Measurements from ENCODE around the gene CDK15.

Gene CDK15

GRCh38 chr2:201909348-201909747, 103.0 kb downstream of the CDK15 start:
- CTCF ChIA-PET: interaction anchor here (0.8 to 1.0 kb wide), 2 partner anchors 8 to 21 kb away, joined by 3 read pairs; no protein-coding TSS in a partner anchor
- Histone ChIP-seq H3K27ac (ENCODE audit: extremely low read depth, low read depth, low read length) (no peak overlapping the region), H3K9me3 (ENCODE audit: control insufficient read depth, insufficient read depth, low read depth, low read length) (no peaks in the 10 kb centered on the region), H3K4me3 (ENCODE audit: low read depth, low read length) (no peak overlapping the region), H3K36me3 (ENCODE audit: control insufficient read depth in 2 of 2, insufficient read depth in 1 of 2, low read length in 2 of 2) (no peaks in the 10 kb centered on the region), H3K4me1 (ENCODE audit: control insufficient read depth, insufficient read depth, low read length) (peaks cover 7% of the 10 kb centered on the region)
- POLR2A ChIA-PET: no interaction called here
- TF ChIP-seq, protein P1, sequence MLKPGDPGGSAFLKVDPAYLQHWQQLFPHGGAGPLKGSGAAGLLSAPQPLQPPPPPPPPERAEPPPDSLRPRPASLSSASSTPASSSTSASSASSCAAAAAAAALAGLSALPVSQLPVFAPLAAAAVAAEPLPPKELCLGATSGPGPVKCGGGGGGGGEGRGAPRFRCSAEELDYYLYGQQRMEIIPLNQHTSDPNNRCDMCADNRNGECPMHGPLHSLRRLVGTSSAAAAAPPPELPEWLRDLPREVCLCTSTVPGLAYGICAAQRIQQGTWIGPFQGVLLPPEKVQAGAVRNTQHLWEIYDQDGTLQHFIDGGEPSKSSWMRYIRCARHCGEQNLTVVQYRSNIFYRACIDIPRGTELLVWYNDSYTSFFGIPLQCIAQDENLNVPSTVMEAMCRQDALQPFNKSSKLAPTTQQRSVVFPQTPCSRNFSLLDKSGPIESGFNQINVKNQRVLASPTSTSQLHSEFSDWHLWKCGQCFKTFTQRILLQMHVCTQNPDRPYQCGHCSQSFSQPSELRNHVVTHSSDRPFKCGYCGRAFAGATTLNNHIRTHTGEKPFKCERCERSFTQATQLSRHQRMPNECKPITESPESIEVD (tag by site-specific recombination; IDR thresholded peaks at IDR 0.05): no peak
- peak; percentile 64 for TF ChIP-seq ATF2 (tag by site-specific recombination; IDR thresholded peaks at IDR 0.05; ENCODE audit: low read depth)

DNA sequence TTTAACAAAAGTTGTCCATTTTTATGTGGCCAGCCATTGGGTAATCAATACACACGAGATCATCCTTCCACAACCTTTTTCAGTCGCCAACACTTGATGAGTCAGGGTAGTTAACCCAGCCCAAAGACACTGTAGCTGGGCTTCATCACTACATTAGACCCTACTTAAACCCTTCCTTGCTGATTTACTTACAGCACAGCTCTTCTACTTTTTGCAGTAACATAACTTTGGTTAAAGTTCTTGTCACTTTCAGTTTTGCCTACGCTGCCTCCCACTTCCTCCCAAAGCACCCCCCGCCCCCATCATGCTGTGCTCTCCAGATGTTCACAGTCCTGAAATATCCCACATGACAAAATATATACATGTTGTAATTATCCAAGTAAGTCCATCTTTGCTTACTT, 103.6 kb downstream of the CDK15 start:
- ChIA-PET CTCF (interaction anchor here (1.0 kb wide), 1 partner anchor 21 kb away, joined by 3 read pairs; no protein-coding TSS in a partner anchor), POLR2A (no interaction called here)
- Histone ChIP-seq H3K36me3 (ENCODE audit: control insufficient read depth in 2 of 2, insufficient read depth in 1 of 2, low read length in 2 of 2) (no peaks in the 10 kb centered on the region), H3K4me3 (ENCODE audit: low read depth, low read length) (no peak overlapping the region), H3K9me3 (ENCODE audit: control insufficient read depth, insufficient read depth, low read depth, low read length) (no peaks in the 10 kb centered on the region), H3K4me1 (ENCODE audit: control insufficient read depth, insufficient read depth, low read length) (peaks cover 7% of the 10 kb centered on the region), H3K27ac (ENCODE audit: extremely low read depth, low read depth, low read length) (no peak overlapping the region)
- TF ChIP-seq ZNF449 (tag by site-specific recombination; IDR thresholded peaks at IDR 0.05): peak; percentile 40; the same call in 1 of the 2 replicates
- TF ChIP-seq EGR2 (tag by site-specific recombination; IDR thresholded peaks at IDR 0.05; ENCODE audit: low read depth): 0 out of 2 replicates have a peak, but pooled peaks have one; percentile 56
- TF ChIP-seq GLIS1 (tag by site-specific recombination; IDR thresholded peaks at IDR 0.05): no peak
- peak; percentile 75 for TF ChIP-seq FEZF1 (tag by site-specific recombination; IDR thresholded peaks at IDR 0.05)
- TF ChIP-seq, protein P2, sequence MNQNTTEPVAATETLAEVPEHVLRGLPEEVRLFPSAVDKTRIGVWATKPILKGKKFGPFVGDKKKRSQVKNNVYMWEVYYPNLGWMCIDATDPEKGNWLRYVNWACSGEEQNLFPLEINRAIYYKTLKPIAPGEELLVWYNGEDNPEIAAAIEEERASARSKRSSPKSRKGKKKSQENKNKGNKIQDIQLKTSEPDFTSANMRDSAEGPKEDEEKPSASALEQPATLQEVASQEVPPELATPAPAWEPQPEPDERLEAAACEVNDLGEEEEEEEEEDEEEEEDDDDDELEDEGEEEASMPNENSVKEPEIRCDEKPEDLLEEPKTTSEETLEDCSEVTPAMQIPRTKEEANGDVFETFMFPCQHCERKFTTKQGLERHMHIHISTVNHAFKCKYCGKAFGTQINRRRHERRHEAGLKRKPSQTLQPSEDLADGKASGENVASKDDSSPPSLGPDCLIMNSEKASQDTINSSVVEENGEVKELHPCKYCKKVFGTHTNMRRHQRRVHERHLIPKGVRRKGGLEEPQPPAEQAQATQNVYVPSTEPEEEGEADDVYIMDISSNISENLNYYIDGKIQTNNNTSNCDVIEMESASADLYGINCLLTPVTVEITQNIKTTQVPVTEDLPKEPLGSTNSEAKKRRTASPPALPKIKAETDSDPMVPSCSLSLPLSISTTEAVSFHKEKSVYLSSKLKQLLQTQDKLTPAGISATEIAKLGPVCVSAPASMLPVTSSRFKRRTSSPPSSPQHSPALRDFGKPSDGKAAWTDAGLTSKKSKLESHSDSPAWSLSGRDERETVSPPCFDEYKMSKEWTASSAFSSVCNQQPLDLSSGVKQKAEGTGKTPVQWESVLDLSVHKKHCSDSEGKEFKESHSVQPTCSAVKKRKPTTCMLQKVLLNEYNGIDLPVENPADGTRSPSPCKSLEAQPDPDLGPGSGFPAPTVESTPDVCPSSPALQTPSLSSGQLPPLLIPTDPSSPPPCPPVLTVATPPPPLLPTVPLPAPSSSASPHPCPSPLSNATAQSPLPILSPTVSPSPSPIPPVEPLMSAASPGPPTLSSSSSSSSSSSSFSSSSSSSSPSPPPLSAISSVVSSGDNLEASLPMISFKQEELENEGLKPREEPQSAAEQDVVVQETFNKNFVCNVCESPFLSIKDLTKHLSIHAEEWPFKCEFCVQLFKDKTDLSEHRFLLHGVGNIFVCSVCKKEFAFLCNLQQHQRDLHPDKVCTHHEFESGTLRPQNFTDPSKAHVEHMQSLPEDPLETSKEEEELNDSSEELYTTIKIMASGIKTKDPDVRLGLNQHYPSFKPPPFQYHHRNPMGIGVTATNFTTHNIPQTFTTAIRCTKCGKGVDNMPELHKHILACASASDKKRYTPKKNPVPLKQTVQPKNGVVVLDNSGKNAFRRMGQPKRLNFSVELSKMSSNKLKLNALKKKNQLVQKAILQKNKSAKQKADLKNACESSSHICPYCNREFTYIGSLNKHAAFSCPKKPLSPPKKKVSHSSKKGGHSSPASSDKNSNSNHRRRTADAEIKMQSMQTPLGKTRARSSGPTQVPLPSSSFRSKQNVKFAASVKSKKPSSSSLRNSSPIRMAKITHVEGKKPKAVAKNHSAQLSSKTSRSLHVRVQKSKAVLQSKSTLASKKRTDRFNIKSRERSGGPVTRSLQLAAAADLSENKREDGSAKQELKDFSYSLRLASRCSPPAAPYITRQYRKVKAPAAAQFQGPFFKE (tag by site-specific recombination; IDR thresholded peaks at IDR 0.05; ENCODE audit: borderline replicate concordance): no peak
- TF ChIP-seq ZNF660 (tag by site-specific recombination; IDR thresholded peaks at IDR 0.05): peak; percentile 46; the same call in 1 of the 2 replicates
- peak; percentile 37; the same call in 1 of the 2 replicates for TF ChIP-seq REST (tag by site-specific recombination; IDR thresholded peaks at IDR 0.05)
- TF ChIP-seq ZFHX2 (tag by site-specific recombination; conservative IDR thresholded peaks at IDR 0.05): peak; percentile 90

Data from HEK293 (cell line).